Measurements from ENCODE around the gene ARHGAP19.

The ARHGAP19 gene

DNA sequence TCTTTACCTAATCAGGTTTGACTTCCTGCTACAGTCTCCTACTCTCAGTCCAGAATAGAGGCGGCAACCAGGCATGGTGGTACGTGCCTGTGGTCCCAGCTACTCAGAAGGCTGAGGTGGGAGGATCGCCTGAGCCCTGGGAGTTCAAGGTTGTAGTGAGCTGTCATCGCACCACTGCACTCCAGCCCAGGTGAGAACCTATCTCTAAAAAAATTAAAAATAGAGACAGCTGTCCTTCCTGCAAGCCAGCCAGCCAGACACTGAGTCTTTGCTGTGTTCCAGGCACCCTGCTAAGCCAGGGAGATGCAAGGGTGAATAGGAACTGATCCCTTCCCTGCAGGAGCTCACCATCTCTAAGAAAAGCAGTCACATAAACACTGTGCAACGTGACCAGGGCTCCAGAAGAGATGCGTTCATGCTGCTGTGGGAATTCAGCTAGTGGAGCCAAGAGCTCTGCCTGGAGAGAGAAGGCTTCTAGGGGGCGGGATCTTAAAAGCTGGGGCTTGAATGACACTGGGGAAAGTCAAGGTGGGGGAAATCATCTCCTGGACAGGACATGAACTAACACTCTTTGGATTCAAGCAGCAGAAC, 84.6 kb downstream of the ARHGAP19 start:
- no peak for DNase-seq
- intact Hi-C loops (cut with DNase I) = no loop called here

DNA sequence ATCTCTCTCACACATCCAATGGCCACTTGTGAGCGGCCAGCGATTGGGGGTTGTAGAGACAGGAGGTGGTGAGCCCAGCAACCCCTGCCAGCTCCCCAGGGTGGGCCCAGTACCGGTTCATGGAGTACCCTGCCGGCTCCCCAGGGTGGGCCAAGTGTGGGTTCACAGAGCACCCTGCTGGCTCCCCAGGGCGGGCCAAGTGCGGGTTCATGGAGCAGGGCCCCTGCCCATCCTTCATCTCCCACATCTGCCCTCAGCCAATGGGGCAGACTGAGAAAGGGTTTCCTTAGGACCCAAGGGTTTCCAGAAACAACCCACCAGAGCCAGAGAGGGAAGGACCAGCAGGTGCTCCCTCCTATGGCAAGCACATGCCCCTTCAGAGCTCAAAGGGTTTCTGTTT, 85.3 kb downstream of the ARHGAP19 start:
- intact Hi-C loops (cut with DNase I) = no loop called here
- no peak for DNase-seq

DNA sequence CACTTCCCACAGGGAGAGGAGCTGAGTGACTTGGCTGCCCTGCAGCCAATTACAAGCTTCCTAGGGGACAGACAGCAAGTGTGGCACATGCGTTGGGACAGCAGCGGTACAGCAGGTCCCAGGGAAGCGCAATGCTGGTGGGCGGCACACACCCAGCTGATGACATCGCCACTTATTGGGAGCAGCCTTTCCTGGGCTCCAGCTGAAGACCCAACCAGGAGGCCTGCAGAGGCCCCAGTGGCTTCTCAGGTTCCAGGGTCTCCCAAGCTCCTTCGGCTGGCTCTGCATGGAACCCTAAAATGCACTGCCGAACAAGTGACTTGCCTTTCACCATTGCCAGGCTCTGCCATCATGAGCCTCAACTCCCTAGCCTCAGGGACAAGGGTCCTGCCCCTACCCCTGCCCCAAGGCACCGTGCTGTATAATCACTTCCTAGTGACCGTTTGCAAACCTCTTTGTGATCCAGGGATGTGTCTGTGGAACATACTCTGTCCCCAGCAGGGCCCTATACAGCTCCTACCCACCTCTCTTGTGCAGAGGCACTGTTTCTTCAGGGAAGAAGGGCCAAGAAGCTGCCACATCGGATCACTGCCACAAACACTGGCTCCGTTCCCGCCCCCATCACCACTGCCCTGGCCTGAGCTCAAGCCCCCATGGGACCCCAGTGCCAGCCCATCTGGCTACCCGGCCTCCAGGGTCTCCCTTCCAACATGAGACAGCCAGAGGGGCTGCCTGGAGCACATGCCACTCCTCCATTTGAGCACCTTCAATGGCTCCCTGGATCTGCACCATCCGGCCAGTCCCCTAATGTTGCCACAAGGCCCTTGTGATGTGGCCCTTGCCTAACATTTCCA, 87.4 kb downstream of the ARHGAP19 start:
- intact Hi-C loops (cut with DNase I) = no loop called here
- DNase-seq = no peak

DNA sequence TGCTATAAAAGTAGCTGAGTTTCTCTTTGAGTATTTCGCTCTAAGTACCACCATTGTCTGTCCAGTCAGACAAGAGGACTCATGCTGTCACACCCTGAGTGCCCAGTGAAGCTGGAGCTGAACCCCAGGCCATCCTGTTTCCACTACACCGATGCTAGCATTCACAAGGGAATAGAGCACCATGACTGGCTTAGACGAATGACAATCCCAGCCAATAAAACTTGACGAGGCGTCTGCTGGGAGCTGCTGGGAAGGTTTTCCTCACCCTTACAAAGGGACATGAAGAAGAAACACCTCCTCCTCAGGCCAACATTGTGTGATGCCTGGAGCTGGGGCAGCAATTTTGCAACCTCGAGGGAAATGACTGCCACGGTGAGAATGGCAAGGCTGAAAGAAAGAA, 89.2 kb downstream of the ARHGAP19 start:
- no peak for DNase-seq
- intact Hi-C loops (cut with DNase I) = no loop called here

DNA sequence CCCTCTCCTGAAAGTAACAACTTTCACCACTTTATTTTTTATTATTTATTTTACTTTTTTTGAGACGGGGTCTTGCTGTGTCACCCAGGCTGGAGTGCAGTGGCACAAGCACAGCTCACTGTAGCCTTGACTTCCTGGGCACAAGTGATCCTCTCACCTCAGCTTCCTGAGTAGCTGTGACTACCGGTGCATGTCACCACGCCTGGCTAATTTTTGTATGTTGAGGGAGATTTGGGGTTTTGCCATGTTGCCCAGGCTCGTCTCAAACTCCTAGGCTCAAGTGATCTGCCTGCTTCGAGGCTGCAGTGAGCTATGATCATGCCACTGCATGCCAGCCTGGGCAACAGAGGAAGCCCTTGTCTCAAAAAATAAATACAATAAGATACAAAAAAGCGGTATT, 91.8 kb downstream of the ARHGAP19 start:
- intact Hi-C loops (cut with DNase I) = no loop called here
- peak in 1 of 42 donors; percentile 25 for DNase-seq

DNA sequence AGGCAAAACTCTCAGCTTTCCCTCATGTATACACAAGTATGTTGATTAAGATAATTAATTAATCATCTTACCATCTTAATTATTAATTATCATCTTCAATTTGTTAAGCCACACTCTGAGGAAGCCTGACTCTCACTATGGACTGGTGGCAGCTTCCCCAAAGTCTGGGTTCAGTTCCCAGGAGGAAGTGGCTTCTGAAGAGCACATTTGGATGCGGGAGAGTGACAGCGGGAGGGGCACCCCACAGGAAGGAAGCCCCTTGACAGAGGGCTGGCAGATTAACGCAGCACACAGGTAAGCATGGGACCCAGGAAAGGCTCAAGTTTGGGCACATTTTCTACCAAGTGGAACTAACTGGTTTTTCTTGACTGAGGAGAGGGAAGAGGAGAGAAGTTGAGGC, 93.3 kb downstream of the ARHGAP19 start:
- peak in 1 of 42 donors; percentile 7 for DNase-seq
- intact Hi-C loops (cut with DNase I) = no loop called here

DNA sequence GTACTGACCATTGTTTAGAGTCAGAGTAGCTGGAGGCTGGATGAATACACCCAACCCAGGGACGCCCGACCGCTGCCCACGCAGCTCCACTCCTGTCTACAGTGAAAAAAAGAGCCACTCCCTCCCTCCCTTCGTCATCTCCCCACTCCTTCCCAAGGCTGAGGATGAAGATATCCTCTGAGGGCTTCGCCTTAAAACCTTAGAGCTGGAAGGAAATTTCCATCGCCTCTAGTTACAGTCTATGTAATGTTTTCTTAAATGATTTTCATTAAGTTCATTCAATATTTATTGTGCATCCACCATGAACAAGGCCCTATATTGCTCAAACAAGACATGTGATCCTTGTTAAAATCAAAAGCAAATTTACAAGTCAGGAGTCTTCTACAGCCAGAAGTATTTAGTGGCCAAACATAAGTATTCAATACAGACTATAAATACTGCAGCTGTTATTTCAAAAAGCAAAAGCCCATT, 95.4 kb downstream of the ARHGAP19 start:
- intact Hi-C loops (cut with DNase I) = no loop called here
- no peak for DNase-seq

DNA sequence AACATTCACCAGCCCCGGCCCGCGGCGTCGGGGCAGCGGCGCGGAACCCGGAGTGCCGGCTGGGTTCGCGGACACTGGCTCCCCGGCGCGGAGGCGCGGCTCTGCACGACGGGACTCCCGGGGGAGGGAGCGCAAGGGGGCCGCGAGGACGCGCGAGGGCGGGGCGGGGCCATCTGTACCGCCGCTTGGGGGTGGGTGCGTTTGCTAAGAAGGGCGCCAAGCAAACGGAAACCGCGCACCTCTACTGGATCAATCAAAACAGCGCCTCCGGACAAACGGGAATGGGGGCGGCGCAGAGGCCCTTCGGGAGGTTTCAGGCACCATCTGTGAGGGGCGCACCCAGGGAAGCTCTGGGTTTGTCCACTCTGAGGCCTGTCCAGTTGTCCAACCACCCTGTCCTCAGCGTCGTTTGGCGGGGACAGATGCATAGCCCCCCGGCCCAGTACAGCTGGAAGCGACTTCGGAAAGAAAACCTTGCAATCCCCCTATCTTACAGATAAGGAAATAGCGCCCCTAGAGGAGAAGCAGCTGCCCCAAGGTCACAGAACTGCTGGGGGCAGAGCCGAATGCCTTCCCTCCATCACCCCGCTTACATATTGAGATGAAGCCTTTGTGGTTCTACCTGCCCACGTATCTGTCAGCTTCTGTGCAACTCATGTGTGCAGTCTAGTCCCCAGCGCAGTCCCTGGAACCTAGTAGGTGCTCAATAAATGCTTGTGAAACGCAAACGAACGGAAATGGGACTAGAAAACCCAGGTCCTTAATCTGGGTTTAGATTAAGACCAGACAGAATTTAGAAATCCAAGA, 96.0 kb downstream of the ARHGAP19 start:
- DNase-seq = peak in 39 of 42 donors; percentile 28 to 78 (median 51)
- intact Hi-C loops (cut with DNase I) = no loop called here

DNA sequence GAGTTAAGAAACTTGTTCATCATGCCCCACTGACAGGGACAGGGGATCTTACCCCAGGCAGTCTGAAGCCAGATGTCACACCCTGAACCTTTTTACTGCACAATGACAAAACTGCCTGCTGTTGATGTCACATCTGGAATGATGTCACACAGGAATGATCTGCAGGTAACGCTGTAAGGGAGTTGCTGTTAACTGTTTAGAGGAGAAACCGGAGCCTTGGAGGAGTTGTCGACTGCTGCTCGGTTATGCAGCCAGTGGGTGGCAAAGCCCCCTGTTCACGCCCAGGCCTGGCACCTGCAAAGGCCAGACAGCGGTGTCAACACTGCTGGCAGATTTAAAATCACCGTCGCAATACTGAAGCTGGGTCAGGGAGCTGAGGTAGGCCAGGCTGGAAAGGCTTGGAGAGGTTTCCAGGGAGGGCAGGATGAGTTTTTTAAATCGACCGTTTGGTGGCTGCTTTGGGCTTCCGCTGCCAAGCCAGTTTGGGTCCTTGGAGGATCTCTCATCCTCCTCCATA, 96.7 kb downstream of the ARHGAP19 start:
- intact Hi-C loops (cut with DNase I) = no loop called here
- DNase-seq = no peak

DNA sequence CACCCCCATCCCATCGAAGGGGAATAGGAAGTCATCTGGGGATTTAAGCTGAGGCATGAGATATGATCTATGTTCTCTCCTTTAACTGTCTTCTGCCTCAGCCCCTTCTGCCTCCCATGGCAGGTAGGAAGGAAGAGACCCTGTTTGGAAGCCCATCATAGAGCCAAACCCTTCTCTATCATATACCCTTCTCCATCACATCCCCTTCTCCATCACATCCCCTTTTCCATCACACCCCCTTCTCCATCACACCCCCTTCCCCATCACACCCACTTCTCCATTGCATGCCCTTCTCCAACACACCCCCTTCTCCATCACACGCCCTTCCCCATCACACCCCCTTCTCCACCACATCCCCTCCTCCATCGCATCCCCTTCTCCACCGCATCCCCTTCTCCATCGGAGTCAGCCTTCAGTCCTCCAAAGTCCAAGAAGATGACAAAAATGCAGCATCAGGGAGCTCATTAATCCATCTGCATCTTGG, 99.4 kb downstream of the ARHGAP19 start:
- no peak for DNase-seq
- intact Hi-C loops (cut with DNase I) = no loop called here

DNA sequence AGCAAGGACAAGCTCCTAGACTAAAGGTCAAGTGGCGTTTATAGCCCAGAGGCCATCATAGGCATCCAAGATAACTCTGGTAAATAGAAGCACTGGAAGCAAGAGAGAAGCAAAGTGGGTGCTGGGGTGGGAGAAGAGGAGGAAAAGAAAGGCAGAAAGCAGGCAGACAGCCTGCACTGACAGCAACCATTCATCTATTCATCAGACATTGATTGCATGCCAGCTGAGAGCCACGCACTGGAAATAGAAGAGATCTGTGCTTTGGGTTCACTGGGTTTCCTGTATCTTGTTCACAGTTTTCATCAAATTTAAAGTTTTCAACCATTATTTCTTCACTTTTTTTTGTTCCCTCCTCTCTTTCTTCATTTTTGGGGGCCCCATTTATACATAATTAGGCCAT, 102.0 kb downstream of the ARHGAP19 start:
- intact Hi-C loops (cut with DNase I) = no loop called here
- peak in 9 of 42 donors; percentile 32 to 67 (median 36) for DNase-seq

DNA sequence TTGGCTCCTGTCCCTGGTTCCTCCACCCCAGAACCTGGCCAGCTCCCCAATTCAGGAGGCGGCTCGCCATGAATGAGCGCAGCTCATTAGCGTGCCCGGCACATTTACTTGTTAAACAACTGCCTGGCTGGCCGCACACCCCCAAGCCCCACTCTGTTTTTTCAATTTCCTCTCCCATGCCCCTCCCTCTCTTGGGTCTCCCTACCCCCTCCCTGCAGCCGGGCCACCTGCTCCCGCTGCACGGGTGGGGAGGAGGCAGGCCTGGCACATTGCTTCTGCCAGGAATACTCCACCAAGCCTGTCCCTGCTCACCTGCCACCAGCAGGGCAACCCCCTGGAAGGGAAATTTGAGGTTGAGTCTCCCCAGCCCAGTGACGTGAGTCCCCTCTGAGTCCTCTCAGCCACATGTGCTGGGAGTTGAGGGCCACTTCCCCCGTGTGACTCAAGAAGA, 104.2 kb downstream of the ARHGAP19 start:
- intact Hi-C loops (cut with DNase I) = no loop called here
- peak in 32 of 42 donors; percentile 32 to 78 (median 56) for DNase-seq

DNA sequence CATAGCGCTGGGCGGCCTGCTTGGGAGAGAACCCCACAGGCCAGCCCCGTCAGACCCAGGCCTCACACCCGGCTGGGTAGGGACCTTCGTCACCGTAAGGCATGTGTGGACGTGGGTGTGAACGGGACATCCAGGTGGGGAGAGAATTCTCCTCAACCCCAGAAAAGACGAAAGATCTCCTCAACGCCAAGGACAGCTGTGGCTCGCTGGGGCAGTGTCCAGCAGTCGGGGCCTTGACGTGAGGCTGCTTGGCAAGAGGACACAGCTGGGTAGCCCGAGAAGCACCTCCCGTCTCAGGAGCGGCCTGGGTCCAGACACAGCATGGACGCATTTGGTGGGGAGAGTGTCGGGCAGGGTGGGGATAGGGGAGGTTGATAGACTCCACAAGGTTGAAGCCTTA, 105.5 kb downstream of the ARHGAP19 start:
- intact Hi-C loops (cut with DNase I) = no loop called here
- peak in 1 of 42 donors; percentile 4 for DNase-seq

DNA sequence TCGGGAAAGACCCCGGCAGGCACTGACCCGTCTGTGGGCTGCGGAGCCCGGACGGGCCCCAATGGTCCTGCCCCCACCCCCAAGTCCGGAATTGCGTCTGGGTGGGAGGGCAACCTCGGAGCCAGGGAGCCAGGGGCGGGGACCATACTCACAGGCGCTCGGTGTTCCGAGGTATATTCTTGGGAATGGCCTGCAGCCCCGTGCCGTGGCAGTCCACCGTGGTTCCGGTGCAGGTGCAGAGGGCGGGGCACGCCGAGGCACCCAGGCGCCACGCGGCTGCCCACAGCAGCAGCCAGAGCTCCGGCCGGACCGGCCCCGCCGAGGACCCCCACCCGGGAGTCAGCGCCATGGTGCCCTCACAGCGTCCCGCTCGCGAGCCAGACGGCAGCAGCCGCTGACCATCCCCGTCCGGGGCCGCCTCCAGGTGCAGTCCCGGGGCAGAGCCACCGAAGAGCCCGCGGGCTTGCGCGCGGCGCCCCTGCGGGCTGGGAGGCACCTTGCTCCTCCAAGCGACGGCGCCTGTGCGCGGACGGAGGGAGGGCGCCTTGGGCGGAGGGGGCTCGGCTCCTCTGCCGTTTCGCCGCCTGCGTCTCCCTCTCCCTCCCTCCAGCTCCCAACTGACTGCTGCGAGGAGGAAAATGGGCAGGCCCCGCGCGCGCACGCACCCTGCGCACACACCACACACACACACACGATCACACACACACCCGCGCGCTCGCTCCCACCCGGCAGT, 106.9 kb downstream of the ARHGAP19 start, which contains the start of gene SLIT1:
SLIT1 (minus strand) TSS at position 634 of the 733 bp plus-strand sequence; CDS start at position 349, 285 bp downstream.
- DNase-seq = peak in 34 of 42 donors; percentile 29 to 80 (median 50)
- intact Hi-C loops (cut with DNase I) = no loop called here

DNA sequence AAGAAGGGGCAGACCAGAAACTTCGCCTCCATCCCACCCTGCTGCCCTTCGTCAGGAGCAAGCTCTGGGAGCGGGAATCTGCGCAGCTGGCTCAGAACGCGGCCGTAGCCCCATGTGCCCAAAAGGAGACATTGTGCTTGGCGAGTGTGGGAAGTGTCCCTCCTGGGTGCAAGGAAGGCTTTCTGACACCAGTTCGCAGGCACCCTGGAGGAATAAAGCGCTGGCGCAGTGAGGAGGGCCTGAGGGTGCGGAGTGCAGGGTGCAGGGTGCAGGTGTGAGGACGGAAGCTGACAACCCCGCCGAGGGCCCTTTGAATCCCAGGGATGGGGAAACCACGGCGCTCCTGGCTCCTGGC, 107.5 kb downstream of the ARHGAP19 start:
- DNase-seq = no peak
- intact Hi-C loops (cut with DNase I) = no loop called here

DNA sequence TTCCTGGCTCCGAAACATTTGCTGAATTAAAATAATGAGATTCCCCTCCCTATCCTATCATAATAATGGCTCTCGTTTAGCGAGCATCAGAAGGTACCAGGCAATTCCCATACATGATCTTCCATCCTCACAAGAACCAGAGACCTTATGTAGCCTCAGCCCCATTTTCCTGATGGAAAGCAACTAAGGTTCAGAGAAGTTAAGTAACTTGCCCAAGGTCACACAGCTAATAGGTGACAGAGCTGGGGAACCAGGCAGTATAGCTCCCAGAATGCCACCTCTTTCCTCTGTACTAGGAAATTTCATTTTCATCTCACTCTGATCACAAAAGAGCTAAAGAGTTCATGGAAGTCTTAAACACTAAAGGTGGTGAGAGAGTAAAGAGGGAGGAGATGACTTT, 109.1 kb downstream of the ARHGAP19 start:
- no peak for DNase-seq
- intact Hi-C loops (cut with DNase I) = no loop called here

DNA sequence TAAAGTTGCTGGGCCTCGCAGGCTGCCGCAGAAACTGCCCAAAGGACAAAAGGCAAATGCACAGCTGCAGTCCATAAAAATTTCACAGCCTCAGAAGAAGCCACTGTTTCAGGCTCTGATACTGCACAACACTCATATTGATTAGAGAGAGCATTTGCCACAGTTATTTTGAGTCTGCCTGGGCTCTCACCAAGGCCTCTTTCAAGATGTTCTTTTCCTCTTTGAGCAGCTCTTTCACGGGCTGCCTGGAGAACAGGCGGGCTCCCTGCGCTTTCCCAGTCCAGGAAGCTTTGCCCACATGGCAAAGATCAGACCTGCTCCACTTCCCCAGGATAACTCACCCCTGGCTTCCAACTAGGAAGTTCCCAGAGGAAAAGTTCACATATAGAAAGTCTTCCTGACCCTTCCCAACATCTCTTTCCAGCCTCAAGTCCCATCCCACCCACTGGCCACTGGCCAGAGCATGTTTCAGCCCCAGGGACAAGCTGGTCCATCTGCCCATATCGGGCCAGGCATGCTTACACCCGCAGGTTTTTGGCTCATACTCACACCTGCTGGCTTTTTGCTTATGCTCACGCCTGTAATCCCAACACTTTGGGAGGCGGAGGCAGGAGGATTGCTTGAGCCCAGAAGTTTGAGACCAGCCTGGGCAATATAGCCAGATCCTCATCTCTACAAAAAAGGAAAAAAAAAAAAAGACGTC, 110.0 kb downstream of the ARHGAP19 start:
- intact Hi-C loops (cut with DNase I) = no loop called here
- peak in 6 of 42 donors; percentile 24 to 54 (median 44) for DNase-seq

DNA sequence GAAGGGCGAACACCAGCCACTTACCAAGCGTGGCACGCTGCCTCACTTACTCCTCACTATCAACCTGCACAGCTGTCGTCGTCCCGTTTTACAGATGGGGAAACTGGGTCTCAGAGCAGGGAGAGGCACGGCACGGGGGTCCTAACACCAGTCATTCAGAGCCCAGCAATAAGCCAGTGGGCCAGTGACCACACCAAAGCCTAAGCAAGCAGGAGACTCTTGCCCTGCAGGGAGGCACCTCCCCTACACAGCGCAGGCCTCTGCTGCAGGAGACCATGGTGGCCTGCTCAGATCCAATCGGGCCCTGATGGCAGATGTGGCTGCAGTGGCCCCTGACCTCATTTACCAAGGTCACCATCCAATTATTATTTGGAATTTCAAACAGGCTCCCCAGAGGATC, 111.5 kb downstream of the ARHGAP19 start:
- DNase-seq = no peak
- intact Hi-C loops (cut with DNase I) = no loop called here
